ENCODE data around the gene PEMT.
A peak's percentile ranks its signal among the peaks of the same experiment; 100 is the strongest.

Gene PEMT

GRCh38 chr17:17575360-17576251, 15.9 kb downstream of the PEMT start:
- TF ChIP-seq CTCF (IDR thresholded peaks at IDR 0.05; ENCODE audit: low read depth, low read length), result no peak
- DNase-seq (ENCODE audit: extremely low read depth, low read depth), result no peak

GRCh38 chr17:17573912-17574311, 17.6 kb downstream of the PEMT start:
- no peak for TF ChIP-seq CTCF (IDR thresholded peaks at IDR 0.05; ENCODE audit: low read depth, low read length)
- peak; percentile 47 for DNase-seq (ENCODE audit: extremely low read depth, low read depth)

- DNase-seq (ENCODE audit: extremely low read depth, low read depth), result no peak
- TF ChIP-seq CTCF (IDR thresholded peaks at IDR 0.05; ENCODE audit: low read depth, low read length), result no peak
Observed at GRCh38 chr17:17572010-17572785, 19.3 kb downstream of the PEMT start.

GRCh38 chr17:17570798-17571716, 20.5 kb downstream of the PEMT start:
- TF ChIP-seq CTCF (IDR thresholded peaks at IDR 0.05; ENCODE audit: low read depth, low read length), result no peak
- no peak for DNase-seq (ENCODE audit: extremely low read depth, low read depth)

- no peak for DNase-seq (ENCODE audit: extremely low read depth, low read depth)
Observed at GRCh38 chr17:17570140-17570797, 21.2 kb downstream of the PEMT start.

More at GRCh38 chr17:17570140-17570797, 21.2 kb downstream of the PEMT start:
- TF ChIP-seq CTCF (IDR thresholded peaks at IDR 0.05; ENCODE audit: low read depth, low read length), result peak; percentile 30
